Body of pancreas (tissue), 4 donors: ENCODE data around the gene OR1C1. TPM values are rescaled to one million over a fixed set of nuclear protein-coding genes. Genes with fewer than 3 reads are reported as not detected.
"Not testable (repeated sequence)": the region's sequence is repeated elsewhere in the genome, so short reads cannot be mapped to it uniquely, and the experiment has no call there.

Source experiments
- ATAC-seq: fragments of 150-250 bp; one replicate; pipeline ENCODE4 v1.9.1; 2016
- DNase-seq, 4 donors: peaks; one replicate each; pipeline ENCODE4 v3.0.0-alpha.2; 2019
- H3K27ac ChIP-seq, 4 donors: fragments of 200-600 bp; sonication (generic); 1 replicate in 3 of 4; 2 replicates in 1 of 4; pipeline versions ENCODE4 v1.5.1 to v1.6.1; 2016 to 2019; ENCODE audit warnings: mild to moderate bottlenecking in 1 of 4, mixed read lengths in 1 of 4, moderate library complexity in 1 of 4
- H3K27me3 ChIP-seq, 2 donors: fragments of 200-600 bp; sonication (generic); one replicate each; pipeline ENCODE4 v1.6.0; 2016; ENCODE audit warnings: mild to moderate bottlenecking in 1 of 2
- H3K36me3 ChIP-seq, 2 donors: fragments of 200-600 bp; sonication (generic); replicated peaks in 1 of 2; 2 replicates each; pipeline ENCODE4 v1.5.1; 2016; ENCODE audit warnings: low read depth in 2 of 2; ENCODE audit not compliant: insufficient read depth in 1 of 2
- H3K4me1 ChIP-seq: fragments of 200-600 bp; sonication (generic); one replicate; pipeline ENCODE4 v1.6.0; 2016
- H3K4me3 ChIP-seq, 2 donors: fragments of 200-600 bp; sonication (generic); 1 replicate in 1 of 2; 2 replicates in 1 of 2; pipeline ENCODE4 v1.5.1; 2016 to 2019
- H3K9me3 ChIP-seq, 3 donors: fragments of 200-600 bp; sonication (generic); 1 replicate in 2 of 3; 2 replicates in 1 of 3; pipeline ENCODE4 v1.5.1; 2016
- POLR2A ChIP-seq, 3 donors: fragments of 450-650 bp; IDR thresholded peaks; one replicate each; pipeline ENCODE4 v1.6.1; 2016; ENCODE audit warnings: antibody characterized with exemption in 3 of 3, mild to moderate bottlenecking in 2 of 3
- WGBS, 2 donors: methylation state at CpG; one replicate each; pipeline ENCODE4 v1.1.5; 2017; 5-methylcytosine and 5-hydroxymethylcytosine counted together
- intact Hi-C: fragments of 100-400 bp; cut with DNase I; formaldehyde crosslinking; loops from one replicate; pipeline ENCODE4 v1.15.1; 2023
- total RNA-seq, 2 donors: library from RNA; depleted of rRNA; stranded (reverse); fragments of >200 nt; gene quantifications; one replicate each; pipeline ENCODE4 v1.1.0, GENCODE V29; 2016
- TF ChIP-seq, protein P1 (sequence below), 7 experiments: fragments of 450-650 bp in 4 of 7; fragments of 200-600 bp in 3 of 7; sonication (generic) in 3 of 7; IDR thresholded peaks; one replicate each; pipeline ENCODE4 v1.5.1; 2016 to 2019; ENCODE audit warnings: antibody characterized with exemption in 7 of 7

The OR1C1 gene
- total RNA-seq, 2 donors from 2014 or later: not detected

DNA sequence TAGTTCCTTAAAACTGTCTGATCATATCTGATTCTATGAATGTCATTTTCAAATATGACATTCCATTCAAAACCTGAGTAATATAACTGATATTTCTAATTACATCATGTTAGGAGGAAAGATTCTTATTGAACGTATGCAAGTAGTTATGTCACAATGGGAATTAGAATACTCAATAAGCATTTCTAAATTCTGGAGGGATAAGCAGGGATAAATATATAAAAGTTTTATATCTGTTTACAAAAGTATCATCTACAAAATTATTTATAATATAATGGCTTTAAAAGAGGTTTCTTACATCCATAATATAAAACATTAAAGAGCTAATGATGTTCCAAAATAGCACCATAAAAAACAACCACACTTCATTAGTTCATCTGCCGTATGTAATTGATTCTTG, 12.3 kb downstream of the OR1C1 start, which contains the start of gene OR14A2:
OR14A2 (minus strand) TSS at position 101 of the 400 bp plus-strand sequence.
- Histone ChIP-seq H3K9me3 (no peaks in the 10 kb centered on the region), H3K4me1 (no peaks in the 10 kb centered on the region), H3K36me3 (no peaks in the 10 kb centered on the region), H3K27me3 (no peaks in the 10 kb centered on the region), H3K27ac (no peak within 1 kb of the TSS), H3K4me3 (no peak within 1 kb of the TSS)
- no peak for DNase-seq
- WGBS, 2 donors: 65 to 68% methylated on average over 2 of the region's 2 CpGs
- TF ChIP-seq POLR2A (IDR thresholded peaks at IDR 0.05): no peak
- TF ChIP-seq, protein P1, sequence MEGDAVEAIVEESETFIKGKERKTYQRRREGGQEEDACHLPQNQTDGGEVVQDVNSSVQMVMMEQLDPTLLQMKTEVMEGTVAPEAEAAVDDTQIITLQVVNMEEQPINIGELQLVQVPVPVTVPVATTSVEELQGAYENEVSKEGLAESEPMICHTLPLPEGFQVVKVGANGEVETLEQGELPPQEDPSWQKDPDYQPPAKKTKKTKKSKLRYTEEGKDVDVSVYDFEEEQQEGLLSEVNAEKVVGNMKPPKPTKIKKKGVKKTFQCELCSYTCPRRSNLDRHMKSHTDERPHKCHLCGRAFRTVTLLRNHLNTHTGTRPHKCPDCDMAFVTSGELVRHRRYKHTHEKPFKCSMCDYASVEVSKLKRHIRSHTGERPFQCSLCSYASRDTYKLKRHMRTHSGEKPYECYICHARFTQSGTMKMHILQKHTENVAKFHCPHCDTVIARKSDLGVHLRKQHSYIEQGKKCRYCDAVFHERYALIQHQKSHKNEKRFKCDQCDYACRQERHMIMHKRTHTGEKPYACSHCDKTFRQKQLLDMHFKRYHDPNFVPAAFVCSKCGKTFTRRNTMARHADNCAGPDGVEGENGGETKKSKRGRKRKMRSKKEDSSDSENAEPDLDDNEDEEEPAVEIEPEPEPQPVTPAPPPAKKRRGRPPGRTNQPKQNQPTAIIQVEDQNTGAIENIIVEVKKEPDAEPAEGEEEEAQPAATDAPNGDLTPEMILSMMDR (IDR thresholded peaks at IDR 0.05): no peak
- ATAC-seq: no peak
- intact Hi-C loops: no loop called here

DNA sequence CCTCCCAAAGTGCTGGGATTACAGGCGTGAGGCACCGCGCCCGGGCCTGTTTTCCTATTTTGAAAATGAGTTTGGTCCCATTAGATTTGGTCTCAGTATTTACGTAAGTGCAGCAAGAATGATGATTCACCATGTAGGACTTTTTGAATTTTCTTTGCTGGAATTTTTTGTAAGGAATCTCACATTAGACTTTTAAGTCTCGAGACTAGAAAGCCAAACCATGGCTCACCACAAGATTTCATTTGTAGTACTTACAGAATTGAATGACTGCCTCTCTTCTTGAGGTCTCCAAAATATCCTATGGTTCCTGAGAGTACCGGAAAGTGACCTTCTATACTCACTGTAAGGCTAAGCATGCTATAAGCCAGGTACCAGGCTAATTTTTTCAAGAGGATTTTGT, 12.7 kb downstream of the OR1C1 start:
- no peak for ATAC-seq
- H3K9me3 ChIP-seq: no peaks in the 10 kb centered on the region
- no peaks in the 10 kb centered on the region for H3K27me3 ChIP-seq
- 70 to 80% methylated on average over 7 of the region's 7 CpGs for WGBS, 2 donors
- TF ChIP-seq POLR2A (IDR thresholded peaks at IDR 0.05): no peak
- TF ChIP-seq, protein P1 (IDR thresholded peaks at IDR 0.05): no peak
- no peak overlapping the region for H3K4me3 ChIP-seq
- intact Hi-C loops: no loop called here
- H3K36me3 ChIP-seq: no peaks in the 10 kb centered on the region
- H3K27ac ChIP-seq: no peak overlapping the region
- no peak for DNase-seq
- H3K4me1 ChIP-seq: no peaks in the 10 kb centered on the region

DNA sequence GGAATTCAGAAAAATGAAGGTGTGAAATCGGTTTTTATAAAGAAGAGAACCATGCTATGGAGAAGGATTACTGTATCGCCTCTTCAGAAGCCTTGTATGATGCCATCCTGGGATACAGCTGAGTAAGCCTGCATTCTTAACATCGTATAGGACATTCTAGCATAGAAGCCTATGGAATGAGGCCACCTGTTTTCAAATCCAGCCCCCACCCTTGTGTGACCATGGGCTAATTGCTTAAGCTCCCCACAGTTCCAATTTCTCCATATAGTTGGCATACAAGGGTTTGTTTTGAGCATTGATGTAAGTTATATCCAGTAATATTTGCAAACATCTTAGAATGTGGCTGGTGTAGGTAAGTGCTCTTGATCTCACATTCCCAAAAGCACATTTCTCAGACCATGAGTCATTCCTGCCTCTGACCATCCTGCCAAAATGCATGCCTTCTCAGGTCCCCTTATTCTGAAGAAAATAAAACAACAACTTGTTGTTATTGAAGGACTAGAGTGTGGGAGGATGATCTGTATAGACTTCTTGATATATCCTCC, 13.9 kb downstream of the OR1C1 start:
- Histone ChIP-seq H3K27me3 (no peaks in the 10 kb centered on the region), H3K9me3 (no peaks in the 10 kb centered on the region), H3K4me1 (no peaks in the 10 kb centered on the region), H3K36me3 (no peaks in the 10 kb centered on the region), H3K27ac (no peak overlapping the region), H3K4me3 (no peak overlapping the region)
- intact Hi-C loops: no loop called here
- TF ChIP-seq, protein P1 (IDR thresholded peaks at IDR 0.05): no peak
- TF ChIP-seq POLR2A (IDR thresholded peaks at IDR 0.05): no peak
- ATAC-seq: no peak
- WGBS, 2 donors: 56 to 69% methylated on average over 3 of the region's 3 CpGs
- no peak for DNase-seq

DNA sequence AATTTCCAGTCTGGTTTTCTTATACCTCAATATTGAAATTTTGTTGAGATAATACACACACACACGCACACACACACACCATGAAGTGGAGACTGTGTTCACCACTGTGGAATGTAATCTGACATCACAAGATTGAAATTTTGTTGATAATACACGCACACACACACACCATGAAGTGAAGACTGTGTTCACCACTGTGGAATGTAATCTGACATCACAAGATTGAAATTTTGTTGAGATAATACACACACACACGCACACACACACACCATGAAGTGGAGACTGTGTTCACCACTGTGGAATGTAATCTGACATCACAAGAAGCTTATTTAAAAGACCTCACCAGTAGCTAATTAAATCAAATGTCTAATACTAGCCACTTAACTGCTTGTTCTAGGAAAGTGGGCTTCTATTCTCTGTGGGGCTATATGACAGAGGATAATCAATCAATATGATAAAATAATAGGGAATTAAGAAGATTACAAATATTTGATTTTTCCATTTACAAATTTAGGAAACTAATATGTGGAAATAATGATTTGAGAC, 18.1 kb downstream of the OR1C1 start:
- ATAC-seq, H3K9me3 ChIP-seq, DNase-seq, H3K27me3 ChIP-seq, H3K36me3 ChIP-seq, intact Hi-C loops, H3K4me3 ChIP-seq, H3K4me1 ChIP-seq, H3K27ac ChIP-seq: not testable (repeated sequence)
- WGBS, 2 donors: 38 to 41% methylated on average over 3 of the region's 3 CpGs

DNA sequence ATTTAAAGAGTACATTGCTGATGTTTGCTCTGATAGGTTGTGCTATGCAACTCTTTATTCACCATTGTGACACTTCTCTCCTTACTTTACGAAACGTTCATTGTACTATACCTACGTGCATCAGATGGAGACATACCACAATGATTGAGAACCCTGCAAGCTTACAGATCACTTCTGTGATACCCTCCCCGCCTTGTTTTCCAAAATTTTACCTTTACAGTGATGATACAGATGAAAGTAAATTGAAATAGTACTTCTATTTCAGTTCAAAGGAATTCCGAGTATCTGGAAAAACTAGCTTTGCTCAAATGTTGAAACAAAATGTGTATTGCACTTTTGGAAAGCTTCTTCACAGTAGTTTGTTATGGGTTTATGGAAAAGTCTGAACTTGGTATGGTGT, 18.6 kb downstream of the OR1C1 start:
- Histone ChIP-seq H3K9me3 (no peaks in the 10 kb centered on the region), H3K36me3 (no peaks in the 10 kb centered on the region), H3K4me1 (no peaks in the 10 kb centered on the region), H3K4me3 (no peak overlapping the region), H3K27ac (no peak overlapping the region), H3K27me3 (no peaks in the 10 kb centered on the region)
- 37 to 59% methylated on average over 5 of the region's 5 CpGs for WGBS, 2 donors
- intact Hi-C loops: no loop called here
- no peak for DNase-seq
- ATAC-seq: no peak
- TF ChIP-seq POLR2A (IDR thresholded peaks at IDR 0.05): no peak
- TF ChIP-seq, protein P1 (IDR thresholded peaks at IDR 0.05): no peak
